Body of pancreas (tissue), 4 donors: Measurements from ENCODE around the gene GRIK4.

ENCODE experiments used
- POLR2A ChIP-seq, 3 donors: fragments of 450-650 bp; IDR thresholded peaks; one replicate each; pipeline ENCODE4 v1.6.1; 2016; ENCODE audit warnings: antibody characterized with exemption in 3 of 3, mild to moderate bottlenecking in 2 of 3
- TF ChIP-seq, protein P1 (sequence below), 7 experiments: fragments of 450-650 bp in 4 of 7; fragments of 200-600 bp in 3 of 7; sonication (generic) in 3 of 7; IDR thresholded peaks; one replicate each; pipeline ENCODE4 v1.5.1; 2016 to 2019; ENCODE audit warnings: antibody characterized with exemption in 7 of 7

DNA sequence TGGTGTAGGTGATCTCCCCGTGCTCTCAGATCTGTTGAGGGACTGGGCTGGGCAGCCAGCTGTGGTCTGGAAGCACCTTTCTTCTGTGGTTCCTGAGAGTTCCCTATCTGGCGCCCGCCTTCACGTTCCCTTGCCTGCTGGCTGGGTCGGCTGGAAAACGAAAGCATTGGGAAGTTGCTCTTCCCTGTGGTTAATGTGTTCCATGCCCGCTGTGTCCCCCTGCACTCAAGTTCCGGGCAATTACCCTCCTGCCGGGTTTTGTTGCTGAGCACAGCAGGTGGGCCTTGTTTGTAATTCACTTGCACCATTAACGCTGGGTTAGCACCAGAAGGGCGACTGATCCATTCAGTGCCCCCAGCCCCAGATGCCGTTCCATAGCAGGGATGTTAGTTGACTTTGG, 134.1 kb downstream of the GRIK4 start:
- TF ChIP-seq, protein P1, sequence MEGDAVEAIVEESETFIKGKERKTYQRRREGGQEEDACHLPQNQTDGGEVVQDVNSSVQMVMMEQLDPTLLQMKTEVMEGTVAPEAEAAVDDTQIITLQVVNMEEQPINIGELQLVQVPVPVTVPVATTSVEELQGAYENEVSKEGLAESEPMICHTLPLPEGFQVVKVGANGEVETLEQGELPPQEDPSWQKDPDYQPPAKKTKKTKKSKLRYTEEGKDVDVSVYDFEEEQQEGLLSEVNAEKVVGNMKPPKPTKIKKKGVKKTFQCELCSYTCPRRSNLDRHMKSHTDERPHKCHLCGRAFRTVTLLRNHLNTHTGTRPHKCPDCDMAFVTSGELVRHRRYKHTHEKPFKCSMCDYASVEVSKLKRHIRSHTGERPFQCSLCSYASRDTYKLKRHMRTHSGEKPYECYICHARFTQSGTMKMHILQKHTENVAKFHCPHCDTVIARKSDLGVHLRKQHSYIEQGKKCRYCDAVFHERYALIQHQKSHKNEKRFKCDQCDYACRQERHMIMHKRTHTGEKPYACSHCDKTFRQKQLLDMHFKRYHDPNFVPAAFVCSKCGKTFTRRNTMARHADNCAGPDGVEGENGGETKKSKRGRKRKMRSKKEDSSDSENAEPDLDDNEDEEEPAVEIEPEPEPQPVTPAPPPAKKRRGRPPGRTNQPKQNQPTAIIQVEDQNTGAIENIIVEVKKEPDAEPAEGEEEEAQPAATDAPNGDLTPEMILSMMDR (IDR thresholded peaks at IDR 0.05), result no peak
- TF ChIP-seq POLR2A (IDR thresholded peaks at IDR 0.05), result no peak
